Stimulated activated CD8-positive, alpha-beta memory T cell treated with anti-CD3 and anti-CD28 coated beads, Interleukin-12 subunit alpha, Interleukin-12 subunit beta, amount 100 ng/mL, for 1 hour (primary cell): ENCODE results near the gene SHANK2.

Experiments
- DNase-seq: peaks from one replicate; pipeline ENCODE4 v3.0.0-alpha.2; 2020; ENCODE audit warnings: low read depth

SHANK2 gene

GRCh38 chr11:71269603-71270511 lies 17.5 kb upstream of the SHANK2 start:
- DNase-seq, result no peak

- no peak for DNase-seq
Observed at GRCh38 chr11:71268706-71269321, 16.4 kb upstream of the SHANK2 start.

GRCh38 chr11:71267807-71268421 lies 15.5 kb upstream of the SHANK2 start:
- DNase-seq, result no peak

- no peak for DNase-seq
Observed at GRCh38 chr11:71266114-71266833, 13.9 kb upstream of the SHANK2 start.

GRCh38 chr11:71265559-71266092 lies 13.2 kb upstream of the SHANK2 start:
- DNase-seq, result no peak

GRCh38 chr11:71263386-71263785 lies 11.0 kb upstream of the SHANK2 start:
- DNase-seq, result no peak

GRCh38 chr11:71255800-71256479 lies 3.6 kb upstream of the SHANK2 start:
- DNase-seq, result no peak

GRCh38 chr11:71255323-71255722 lies 2.9 kb upstream of the SHANK2 start:
- no peak for DNase-seq

GRCh38 chr11:71253794-71254193 lies 1.4 kb upstream of the SHANK2 start:
- DNase-seq, result no peak

GRCh38 chr11:71252770-71253730 lies 673 bp upstream of the SHANK2 start:
- DNase-seq, result no peak

GRCh38 chr11:71251761-71252268 lies 562 bp downstream of the SHANK2 start:
- DNase-seq, result no peak

- no peak for DNase-seq
Observed at GRCh38 chr11:71251151-71251721, 1.1 kb downstream of the SHANK2 start.

- DNase-seq, result no peak
Observed at GRCh38 chr11:71250523-71251150, 1.7 kb downstream of the SHANK2 start.

- DNase-seq, result no peak
Observed at GRCh38 chr11:71249301-71249700, 3.1 kb downstream of the SHANK2 start.

- no peak for DNase-seq
Observed at GRCh38 chr11:71248656-71249055, 3.7 kb downstream of the SHANK2 start.

- DNase-seq, result no peak
Observed at GRCh38 chr11:71248251-71248570, 4.2 kb downstream of the SHANK2 start.

- no peak for DNase-seq
Observed at GRCh38 chr11:71247551-71248250, 4.7 kb downstream of the SHANK2 start.

GRCh38 chr11:71246559-71246958 lies 5.8 kb downstream of the SHANK2 start:
- no peak for DNase-seq
